Panc1 (cell line): ENCODE measurements around the gene CGN. TPM values are rescaled to one million over a fixed set of nuclear protein-coding genes. Genes with fewer than 3 reads are reported as not detected.

Experiments
- ATAC-seq: fragments of 200-7000 bp; cut with Tn5 transposase; 2 replicates; pipeline ENCODE4 v1.9.1; 2020; ENCODE audit warnings: mild to moderate bottlenecking, moderate library complexity
- BruUV-seq: library from RNA; stranded (reverse); fragments of 400-500 nt; replicated peaks from 2 replicates; lab custom pipeline; 2021; lab: Mats Ljungman, UMichigan
- CTCF ChIA-PET: fragments of 300-600 bp; sonication (Branson Sonifier 250); formaldehyde crosslinking; loops from one replicate; lab custom pipeline; 2022; ENCODE audit warnings: antibody characterized with exemption; lab: Charles Lee
- POLR2A ChIA-PET: fragments of 300-600 bp; sonication (Branson Sonifier 250); formaldehyde crosslinking; loops from one replicate; lab custom pipeline; 2022; ENCODE audit warnings: antibody characterized with exemption; lab: Charles Lee
- DNase-seq: peaks from one replicate; pipeline ENCODE4 v3.0.0-alpha.2; 2010; ENCODE audit warnings: low read depth, low spot score
- H3K27ac ChIP-seq: 2 replicates; pipeline ENCODE4 v1.5.1; 2011; ENCODE audit warnings: mild to moderate bottlenecking, low read length, inconsistent platforms
- H3K27me3 ChIP-seq: fragments of 200-500 bp; sonication (Bioruptor generic); 2 replicates; pipeline ENCODE4 v1.6.0; 2014; ENCODE audit warnings: low read length, inconsistent platforms; ENCODE audit not compliant: control insufficient read depth, insufficient read depth
- H3K36me3 ChIP-seq: fragments of 200-500 bp; sonication (Bioruptor generic); 2 replicates; pipeline ENCODE4 v1.5.1; 2014; ENCODE audit warnings: inconsistent platforms, mild to moderate bottlenecking, low read length, moderate library complexity; ENCODE audit not compliant: control insufficient read depth, insufficient read depth
- H3K4me1 ChIP-seq: 2 replicates; pipeline ENCODE4 v1.5.1; 2011; ENCODE audit warnings: inconsistent platforms, mild to moderate bottlenecking, low read length, moderate library complexity; ENCODE audit not compliant: control insufficient read depth, insufficient read depth
- H3K4me3 ChIP-seq, 2 experiments: 2 replicates each; pipeline ENCODE4 v1.5.1; 2011 to 2012; ENCODE audit warnings: low read depth in 2 of 2, low read length in 2 of 2, mild to moderate bottlenecking in 2 of 2, inconsistent platforms in 1 of 2, moderate library complexity in 1 of 2
- H3K9me3 ChIP-seq: fragments of 200-500 bp; sonication (Bioruptor generic); 2 replicates; pipeline ENCODE4 v1.5.1; 2014; ENCODE audit warnings: low read depth, mild to moderate bottlenecking, inconsistent platforms, low read length, moderate library complexity; ENCODE audit not compliant: control insufficient read depth, insufficient read depth
- POLR2AphosphoS5 ChIP-seq: IDR thresholded peaks from 2 replicates; pipeline ENCODE4 v1.6.1; 2012; ENCODE audit warnings: mild to moderate bottlenecking, low read depth, low read length, moderate library complexity
- SIN3A ChIP-seq: IDR thresholded peaks from 2 replicates; pipeline ENCODE4 v1.6.1; 2012; ENCODE audit warnings: low read depth, mild to moderate bottlenecking, low read length, moderate library complexity, borderline replicate concordance; ENCODE audit not compliant: insufficient read depth
- TCF7L2 ChIP-seq: IDR thresholded peaks from 2 replicates; pipeline ENCODE4 v1.6.1; 2011; ENCODE audit warnings: mild to moderate bottlenecking, low read depth, low read length, inconsistent platforms
- in situ Hi-C: cut with HindIII; loops from 2 replicates; pipeline ENCODE4 v1.10.0; 2016; ENCODE audit warnings: low sequenced_read_pairs, low pct_unique_long_range_greater_than_20kb
- intact Hi-C: fragments of 100-400 bp; cut with micrococcal nuclease; formaldehyde crosslinking; loops from one replicate; pipeline ENCODE4 v1.10.0; 2022; ENCODE audit not compliant: unreplicated experiment
- total RNA-seq: library from RNA; stranded (reverse); gene quantifications from one replicate; pipeline ENCODE4 v1.2.1, GENCODE V29; 2021; ENCODE audit not compliant: unreplicated experiment
- TF ChIP-seq, protein P1 (sequence below): fragments of 450-650 bp; IDR thresholded peaks from 2 replicates; pipeline ENCODE4 v1.5.1; 2017; ENCODE audit warnings: mild to moderate bottlenecking
- TF ChIP-seq, protein P2 (sequence below), 2 experiments: IDR thresholded peaks; 2 replicates each; pipeline ENCODE4 v1.6.1; 2011 to 2012; ENCODE audit warnings: low read depth in 2 of 2, control low read depth in 1 of 2, low read length in 1 of 2, mild to moderate bottlenecking in 1 of 2, moderate library complexity in 1 of 2; ENCODE audit not compliant: insufficient read depth in 1 of 2

Gene CGN
- total RNA-seq, 1 experiment from 2014 or later = 10.2 TPM

DNA sequence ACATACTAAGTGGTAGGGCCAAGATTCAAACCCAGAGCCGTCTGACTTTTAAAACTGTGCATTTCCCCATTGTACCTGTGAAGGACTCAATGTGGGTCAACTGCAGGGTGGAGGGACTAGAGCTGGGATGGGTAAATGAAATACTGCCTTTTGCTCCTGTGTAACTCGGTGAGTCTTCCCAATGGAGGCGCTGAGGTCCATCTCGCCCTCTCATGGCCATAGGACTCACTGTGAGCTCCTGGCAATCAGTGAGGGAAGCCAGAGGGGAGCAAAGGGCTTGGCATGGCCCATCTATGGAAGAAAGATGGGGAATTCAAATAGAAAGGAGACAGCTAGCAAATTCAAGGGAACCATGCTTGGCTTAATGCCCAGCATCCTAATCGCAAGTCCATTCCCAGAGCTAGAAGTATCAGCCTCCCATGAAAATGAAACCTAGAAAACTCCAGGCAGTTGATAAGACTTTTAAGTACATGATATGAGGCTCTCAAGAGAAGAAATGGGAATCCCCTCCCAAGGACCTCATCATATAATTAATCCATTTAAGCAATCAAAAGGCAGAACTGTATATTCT, 25.4 kb upstream of the CGN start:
- H3K9me3 ChIP-seq = 0 out of 2 replicates have a peak, but pooled peaks cover 5% of the 10 kb centered on the region
- no peak overlapping the region for H3K4me3 ChIP-seq
- no peaks in the 10 kb centered on the region for H3K4me1 ChIP-seq
- no peak for ATAC-seq
- no TSS peak for BruUV-seq
- no peak for DNase-seq
- in situ Hi-C loops (no loop called here), intact Hi-C loops (no loop called here)
- TF ChIP-seq SIN3A = no peak
- TF ChIP-seq TCF7L2 = no peak
- no peak for TF ChIP-seq POLR2AphosphoS5
- CTCF ChIA-PET = no interaction called here
- no peak overlapping the region for H3K27ac ChIP-seq
- no peaks in the 10 kb centered on the region for H3K27me3 ChIP-seq
- POLR2A ChIA-PET = no interaction called here
- H3K36me3 ChIP-seq = no peaks in the 10 kb centered on the region

DNA sequence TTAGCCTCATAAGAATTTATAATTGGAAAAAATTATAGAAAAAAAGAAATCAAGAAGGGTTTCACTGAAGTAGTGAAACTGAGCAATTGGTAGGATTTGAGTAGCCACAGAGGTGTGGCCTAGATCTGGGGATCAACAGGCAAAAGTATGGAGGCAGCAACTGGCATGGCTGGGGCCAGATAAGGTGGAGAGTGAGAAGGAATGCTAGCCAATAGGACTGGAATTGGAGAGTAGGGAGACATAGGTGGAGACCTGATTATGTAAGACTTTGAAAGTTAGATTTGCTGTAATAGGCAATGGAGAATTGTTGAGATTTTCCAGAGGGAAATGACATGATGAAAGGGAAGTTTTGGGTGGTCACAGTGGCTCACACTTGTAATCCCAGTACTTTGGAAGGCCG, 24.6 kb upstream of the CGN start:
- H3K27ac ChIP-seq = no peak overlapping the region
- no peaks in the 10 kb centered on the region for H3K27me3 ChIP-seq
- BruUV-seq = no TSS peak
- TF ChIP-seq, protein P1, sequence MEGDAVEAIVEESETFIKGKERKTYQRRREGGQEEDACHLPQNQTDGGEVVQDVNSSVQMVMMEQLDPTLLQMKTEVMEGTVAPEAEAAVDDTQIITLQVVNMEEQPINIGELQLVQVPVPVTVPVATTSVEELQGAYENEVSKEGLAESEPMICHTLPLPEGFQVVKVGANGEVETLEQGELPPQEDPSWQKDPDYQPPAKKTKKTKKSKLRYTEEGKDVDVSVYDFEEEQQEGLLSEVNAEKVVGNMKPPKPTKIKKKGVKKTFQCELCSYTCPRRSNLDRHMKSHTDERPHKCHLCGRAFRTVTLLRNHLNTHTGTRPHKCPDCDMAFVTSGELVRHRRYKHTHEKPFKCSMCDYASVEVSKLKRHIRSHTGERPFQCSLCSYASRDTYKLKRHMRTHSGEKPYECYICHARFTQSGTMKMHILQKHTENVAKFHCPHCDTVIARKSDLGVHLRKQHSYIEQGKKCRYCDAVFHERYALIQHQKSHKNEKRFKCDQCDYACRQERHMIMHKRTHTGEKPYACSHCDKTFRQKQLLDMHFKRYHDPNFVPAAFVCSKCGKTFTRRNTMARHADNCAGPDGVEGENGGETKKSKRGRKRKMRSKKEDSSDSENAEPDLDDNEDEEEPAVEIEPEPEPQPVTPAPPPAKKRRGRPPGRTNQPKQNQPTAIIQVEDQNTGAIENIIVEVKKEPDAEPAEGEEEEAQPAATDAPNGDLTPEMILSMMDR = no peak
- TF ChIP-seq POLR2AphosphoS5 (no peak), TCF7L2 (no peak), SIN3A (no peak)
- TF ChIP-seq, protein P2, sequence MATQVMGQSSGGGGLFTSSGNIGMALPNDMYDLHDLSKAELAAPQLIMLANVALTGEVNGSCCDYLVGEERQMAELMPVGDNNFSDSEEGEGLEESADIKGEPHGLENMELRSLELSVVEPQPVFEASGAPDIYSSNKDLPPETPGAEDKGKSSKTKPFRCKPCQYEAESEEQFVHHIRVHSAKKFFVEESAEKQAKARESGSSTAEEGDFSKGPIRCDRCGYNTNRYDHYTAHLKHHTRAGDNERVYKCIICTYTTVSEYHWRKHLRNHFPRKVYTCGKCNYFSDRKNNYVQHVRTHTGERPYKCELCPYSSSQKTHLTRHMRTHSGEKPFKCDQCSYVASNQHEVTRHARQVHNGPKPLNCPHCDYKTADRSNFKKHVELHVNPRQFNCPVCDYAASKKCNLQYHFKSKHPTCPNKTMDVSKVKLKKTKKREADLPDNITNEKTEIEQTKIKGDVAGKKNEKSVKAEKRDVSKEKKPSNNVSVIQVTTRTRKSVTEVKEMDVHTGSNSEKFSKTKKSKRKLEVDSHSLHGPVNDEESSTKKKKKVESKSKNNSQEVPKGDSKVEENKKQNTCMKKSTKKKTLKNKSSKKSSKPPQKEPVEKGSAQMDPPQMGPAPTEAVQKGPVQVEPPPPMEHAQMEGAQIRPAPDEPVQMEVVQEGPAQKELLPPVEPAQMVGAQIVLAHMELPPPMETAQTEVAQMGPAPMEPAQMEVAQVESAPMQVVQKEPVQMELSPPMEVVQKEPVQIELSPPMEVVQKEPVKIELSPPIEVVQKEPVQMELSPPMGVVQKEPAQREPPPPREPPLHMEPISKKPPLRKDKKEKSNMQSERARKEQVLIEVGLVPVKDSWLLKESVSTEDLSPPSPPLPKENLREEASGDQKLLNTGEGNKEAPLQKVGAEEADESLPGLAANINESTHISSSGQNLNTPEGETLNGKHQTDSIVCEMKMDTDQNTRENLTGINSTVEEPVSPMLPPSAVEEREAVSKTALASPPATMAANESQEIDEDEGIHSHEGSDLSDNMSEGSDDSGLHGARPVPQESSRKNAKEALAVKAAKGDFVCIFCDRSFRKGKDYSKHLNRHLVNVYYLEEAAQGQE (IDR thresholded peaks at IDR 0.05; ENCODE audit: insufficient read depth in 1 of 2, low read depth in 2 of 2, low read length in 1 of 2) = no peak
- H3K4me3 ChIP-seq = no peak overlapping the region
- in situ Hi-C loops (no loop called here), intact Hi-C loops (no loop called here)
- no peak for DNase-seq
- H3K4me1 ChIP-seq = no peaks in the 10 kb centered on the region
- ATAC-seq = no peak
- ChIA-PET CTCF (no interaction called here), POLR2A (no interaction called here)
- H3K9me3 ChIP-seq = 0 out of 2 replicates have a peak, but pooled peaks cover 5% of the 10 kb centered on the region
- no peaks in the 10 kb centered on the region for H3K36me3 ChIP-seq

GRCh38 chr1:151491641-151492040, 19.5 kb upstream of the CGN start:
- BruUV-seq = no TSS peak
- H3K27ac ChIP-seq = no peak overlapping the region
- no peak overlapping the region for H3K4me3 ChIP-seq
- TF ChIP-seq TCF7L2 (no peak), SIN3A (no peak), POLR2AphosphoS5 (no peak)
- TF ChIP-seq, protein P2 (IDR thresholded peaks at IDR 0.05; ENCODE audit: insufficient read depth in 1 of 2, low read depth in 2 of 2, low read length in 1 of 2) = no peak
- TF ChIP-seq, protein P1 = no peak
- H3K36me3 ChIP-seq = no peaks in the 10 kb centered on the region
- H3K9me3 ChIP-seq = no peaks in the 10 kb centered on the region
- intact Hi-C loops = no loop called here
- in situ Hi-C loops = no loop called here
- H3K4me1 ChIP-seq = peaks cover 11% of the 10 kb centered on the region; the same call in 1 of the 2 replicates
- no peak for DNase-seq
- ChIA-PET CTCF (no interaction called here), POLR2A (no interaction called here)
- ATAC-seq = peak; percentile 24; the same call in 1 of the 2 replicates
- no peaks in the 10 kb centered on the region for H3K27me3 ChIP-seq
